GM18505 (cell line): Measurements from ENCODE around the gene PTPRN2.

Experiments used
- ATAC-seq: cut with Tn5 transposase; IDR thresholded peaks from one replicate; pipeline ENCODE4 v1.9.1; 2021; ENCODE audit not compliant: unreplicated experiment
- POLR2A ChIP-seq: IDR thresholded peaks from 4 replicates; pipeline ENCODE4 v1.6.1; 2011; ENCODE audit warnings: borderline replicate concordance; ENCODE audit not compliant: insufficient read depth, insufficient read length; ENCODE audit errors: extremely low read depth

The PTPRN2 gene

DNA sequence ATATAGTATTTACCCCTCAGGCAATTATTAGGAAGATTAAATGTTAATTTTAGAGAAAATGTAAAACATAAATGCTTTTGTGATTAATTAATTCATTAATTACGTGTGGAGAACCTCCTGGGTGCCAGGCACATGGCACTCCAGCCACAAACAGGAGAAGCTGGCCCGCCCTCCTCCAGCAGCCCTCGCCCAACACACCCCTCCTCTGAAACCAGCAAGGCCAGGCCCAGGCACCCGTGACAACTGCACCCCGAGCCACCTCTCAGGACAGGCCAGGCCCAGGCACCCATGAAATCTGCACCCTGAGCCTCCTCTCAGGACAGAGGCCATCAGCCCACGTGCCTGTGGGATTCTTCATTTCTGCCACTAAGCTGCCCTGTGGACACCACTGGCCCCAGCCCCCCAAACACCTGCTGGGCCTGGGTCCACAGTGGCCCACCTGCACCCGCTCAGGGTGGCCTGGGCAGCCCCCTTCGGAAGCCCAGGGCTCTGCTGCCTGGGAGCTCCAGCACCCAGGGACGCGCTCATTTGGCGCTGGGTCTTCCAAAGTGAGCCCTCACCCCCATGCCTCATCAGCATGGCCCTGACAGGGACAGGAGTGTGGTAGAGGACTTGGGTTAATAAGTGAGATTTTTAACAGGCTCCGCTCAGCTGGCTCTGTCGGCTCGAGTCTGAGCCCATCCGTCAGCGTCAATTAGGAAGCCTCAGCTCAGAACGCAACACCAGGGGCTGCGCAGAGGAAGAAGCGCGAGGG is 768.7 kb downstream of the PTPRN2 start:
- ATAC-seq = no peak
- TF ChIP-seq POLR2A = no peak

DNA sequence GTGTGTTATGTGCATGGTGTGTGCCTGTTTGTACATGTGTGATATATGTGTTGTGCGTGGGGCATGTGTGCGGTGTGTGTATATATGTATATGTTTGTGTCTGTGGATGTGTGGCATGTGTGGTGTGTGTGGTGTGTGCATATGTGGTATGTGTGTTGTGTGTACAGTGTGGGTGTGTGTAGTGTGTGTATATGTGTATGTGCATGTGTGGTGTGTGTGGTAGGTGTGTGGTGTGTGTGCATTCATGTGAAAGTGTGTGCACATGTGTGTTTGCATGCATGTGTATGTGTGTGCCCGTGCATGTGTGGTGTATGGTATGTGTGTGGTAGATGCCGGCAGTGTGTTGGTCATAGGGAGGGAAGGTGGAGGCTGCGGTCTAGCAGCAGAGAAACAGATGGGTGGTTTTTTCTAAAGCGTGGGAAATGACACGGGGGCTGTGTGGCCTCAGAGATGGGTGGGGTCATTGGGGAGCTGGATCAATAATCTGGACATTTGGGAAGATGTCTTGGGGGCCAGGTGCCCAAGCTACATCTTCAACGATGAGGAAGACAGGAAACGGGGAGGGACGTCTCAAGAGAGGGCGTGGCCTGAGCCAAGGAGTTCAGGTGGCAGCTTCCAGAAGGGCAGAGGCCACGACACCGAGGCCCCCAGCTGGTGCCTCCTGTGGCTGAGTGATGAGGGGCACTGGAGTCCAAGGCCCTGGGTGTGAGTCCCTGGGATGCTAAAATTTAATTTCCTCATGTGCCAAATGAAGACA is 769.5 kb downstream of the PTPRN2 start:
- TF ChIP-seq POLR2A = no peak
- ATAC-seq = no peak

- no peak for ATAC-seq
- TF ChIP-seq POLR2A = no peak
Observed at GRCh38 chr7:157817433-157817832, 770.2 kb downstream of the PTPRN2 start.

GRCh38 chr7:157816526-157817250 is 770.9 kb downstream of the PTPRN2 start:
- no peak for TF ChIP-seq POLR2A
- no peak for ATAC-seq

- no peak for ATAC-seq
- TF ChIP-seq POLR2A = no peak
Observed at GRCh38 chr7:157816086-157816485, 771.5 kb downstream of the PTPRN2 start.

DNA sequence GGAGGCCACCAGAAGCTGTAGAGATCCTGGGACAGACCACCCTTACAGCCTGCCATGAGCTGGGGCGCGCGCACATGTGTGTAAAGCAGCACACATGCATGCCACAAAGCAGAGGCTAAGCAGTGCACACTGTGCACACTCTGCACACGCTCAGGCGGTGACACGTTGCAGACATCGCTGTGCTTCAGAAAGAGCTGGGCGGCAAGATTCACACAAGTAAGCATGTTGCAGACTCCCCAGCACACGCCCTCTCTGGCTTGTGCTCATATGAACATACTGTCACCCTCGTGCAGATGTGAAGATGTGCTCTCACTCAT is 772.0 kb downstream of the PTPRN2 start:
- no peak for TF ChIP-seq POLR2A
- ATAC-seq = no peak

GRCh38 chr7:157814931-157815705 is 772.5 kb downstream of the PTPRN2 start:
- no peak for TF ChIP-seq POLR2A
- ATAC-seq = no peak

DNA sequence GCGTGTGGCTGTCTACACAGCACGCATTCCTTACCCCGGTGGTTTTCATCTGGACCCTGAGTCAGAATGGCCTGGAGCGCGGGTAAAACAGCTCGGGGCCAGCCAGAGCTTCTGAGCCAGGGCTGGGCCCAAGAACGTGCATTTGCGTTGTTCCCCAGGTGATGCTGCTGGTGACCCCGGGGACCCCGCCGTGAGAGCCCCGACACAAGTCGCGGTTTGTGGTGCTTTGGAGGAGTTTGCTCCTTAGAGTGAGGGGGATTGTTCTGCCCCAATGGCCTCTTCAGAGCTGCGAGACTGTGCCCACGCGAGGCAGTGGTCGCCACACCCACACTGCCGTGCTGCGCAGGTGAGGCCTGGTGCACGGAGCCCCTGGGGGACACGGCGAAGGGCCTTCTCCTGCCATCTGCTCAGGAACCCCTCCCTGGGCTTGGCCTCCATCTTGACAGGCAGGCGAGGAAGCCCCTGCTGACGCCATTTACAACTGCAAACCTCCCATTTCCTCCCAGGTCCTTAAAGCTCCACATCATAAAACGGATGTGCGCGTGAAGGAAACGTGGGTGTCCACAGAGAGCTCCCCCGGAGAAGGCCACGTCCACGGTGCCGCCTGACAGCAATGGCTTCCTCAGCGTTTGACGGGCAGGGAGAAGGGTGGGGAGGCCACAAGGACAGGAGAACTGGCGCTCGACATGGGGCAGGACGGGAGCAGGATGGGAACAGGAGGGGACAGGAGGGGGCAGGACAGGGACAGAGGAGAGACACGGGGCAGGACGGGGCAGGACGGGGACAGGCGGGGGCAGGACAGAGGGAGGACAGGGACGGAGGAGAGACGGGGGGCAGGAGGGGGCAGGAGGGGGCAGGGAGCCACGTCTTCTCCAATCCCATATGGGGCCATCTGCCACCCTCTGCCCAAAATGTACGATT is 773.6 kb downstream of the PTPRN2 start:
- TF ChIP-seq POLR2A = no peak
- no peak for ATAC-seq

DNA sequence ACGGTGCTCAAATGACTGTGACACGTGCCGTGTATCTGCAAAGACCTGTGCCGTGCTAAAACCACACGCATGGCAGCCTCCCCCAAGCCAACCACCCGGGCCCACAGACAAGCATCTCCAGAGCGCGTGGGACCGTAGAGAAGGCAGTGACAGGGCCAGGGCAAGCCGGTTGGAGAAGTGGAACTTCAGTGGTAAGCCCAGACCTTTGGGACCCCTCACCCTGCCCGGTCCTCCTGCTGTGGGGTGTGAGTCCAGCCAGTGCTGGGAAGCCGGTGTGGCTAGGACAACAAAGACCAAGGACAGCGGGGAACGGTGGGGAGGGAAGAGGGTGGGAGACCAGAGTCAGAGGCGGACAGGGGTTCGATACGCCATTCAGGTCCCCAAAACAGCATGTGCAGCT is 774.6 kb downstream of the PTPRN2 start:
- TF ChIP-seq POLR2A = no peak
- ATAC-seq = no peak

GRCh38 chr7:157811946-157812345 is 775.7 kb downstream of the PTPRN2 start:
- ATAC-seq = no peak
- TF ChIP-seq POLR2A = no peak

GRCh38 chr7:157809863-157810851 is 777.5 kb downstream of the PTPRN2 start:
- TF ChIP-seq POLR2A = no peak
- ATAC-seq = no peak
